ENCODE measurements around the gene PRIM2.
"Not testable (repeated sequence)": the region's sequence is repeated elsewhere in the genome, so short reads cannot be mapped to it uniquely, and the experiment has no call there.

PRIM2 gene

GRCh38 chr6:57658526-57658925 lies 341.1 kb downstream of the PRIM2 start:
- not testable (repeated sequence) for DNase-seq

- not testable (repeated sequence) for DNase-seq
These were observed 342.4 kb downstream of the PRIM2 start for GRCh38 chr6:57659794-57660193.

- not testable (repeated sequence) for DNase-seq
These were observed 343.5 kb downstream of the PRIM2 start for GRCh38 chr6:57660940-57661339.

- not testable (repeated sequence) for DNase-seq
These were observed 350.7 kb downstream of the PRIM2 start for GRCh38 chr6:57668108-57668507.

- not testable (repeated sequence) for DNase-seq
These were observed 353.8 kb downstream of the PRIM2 start for GRCh38 chr6:57671237-57671636.

- not testable (repeated sequence) for DNase-seq
These were observed 354.7 kb downstream of the PRIM2 start for GRCh38 chr6:57671937-57672627.

GRCh38 chr6:57673281-57673680 lies 355.9 kb downstream of the PRIM2 start:
- DNase-seq: not testable (repeated sequence)

GRCh38 chr6:57675386-57675785 lies 358.0 kb downstream of the PRIM2 start:
- DNase-seq: not testable (repeated sequence)

- not testable (repeated sequence) for DNase-seq
These were observed 379.0 kb downstream of the PRIM2 start for GRCh38 chr6:57696382-57696781.
